AG04449 (cell line): ENCODE data around the gene RNF141.
A peak's percentile ranks its signal among the peaks of the same experiment; 100 is the strongest.

Experiments used
- CTCF ChIA-PET: fragments of 350-600 bp; formaldehyde crosslinking; extraction: SDS; loops from one replicate; lab custom pipeline; 2021; ENCODE audit warnings: antibody characterized with exemption; lab: Yijun Ruan, JAX
- POLR2A ChIA-PET: fragments of 400-600, 350-600 bp; formaldehyde crosslinking; extraction: SDS; loops from one replicate; lab custom pipeline; 2020; ENCODE audit warnings: antibody characterized with exemption, inconsistent platforms; lab: Yijun Ruan, JAX
- DNase-seq: peaks from one replicate; pipeline ENCODE4 v3.0.0-alpha.2; 2010; ENCODE audit warnings: low read depth, low spot score
- H3K4me3 ChIP-seq: 2 replicates; pipeline ENCODE4 v1.5.1; 2011; ENCODE audit warnings: low read depth, mild to moderate bottlenecking, control low read depth, low read length
- CTCF ChIP-seq: IDR thresholded peaks from one replicate; pipeline ENCODE4 v1.5.1; 2011; ENCODE audit warnings: mild to moderate bottlenecking, moderate library complexity, low read length, control low read depth, inconsistent platforms; ENCODE audit not compliant: insufficient read depth; ENCODE audit errors: missing control alignments

The RNF141 gene

DNA sequence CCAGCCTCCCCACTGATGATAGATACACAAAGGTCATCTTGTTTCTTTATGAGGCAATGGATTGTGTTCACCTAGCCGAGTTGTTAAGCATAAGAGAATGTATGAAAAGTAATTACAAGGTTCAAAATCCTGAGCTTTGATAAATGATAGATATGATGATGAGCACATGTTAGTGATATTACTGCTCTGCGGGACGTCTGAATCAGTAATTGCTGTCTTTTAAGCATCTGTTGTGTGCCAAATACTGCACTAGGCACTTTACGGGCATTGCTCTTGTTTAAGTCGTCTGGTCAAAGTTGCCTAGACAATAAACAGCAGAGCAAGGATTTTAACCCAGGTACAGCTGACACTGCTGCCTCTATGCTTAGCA, 559 bp upstream of the RNF141 start:
- no peak for DNase-seq
- H3K4me3 ChIP-seq = peak overlapping the region; percentile 55
- no peak for TF ChIP-seq CTCF
- ChIA-PET CTCF (interaction anchor here (0.6 to 5.3 kb wide), 38 partner anchors 9 to 217 kb away, joined by 3 to 57 read pairs (median 6); no protein-coding TSS in a partner anchor), POLR2A (interaction anchor here (0.9 kb wide), 1 partner anchor 237 kb away, joined by 3 read pairs; the partner anchor contains the start of gene ADM)

DNA sequence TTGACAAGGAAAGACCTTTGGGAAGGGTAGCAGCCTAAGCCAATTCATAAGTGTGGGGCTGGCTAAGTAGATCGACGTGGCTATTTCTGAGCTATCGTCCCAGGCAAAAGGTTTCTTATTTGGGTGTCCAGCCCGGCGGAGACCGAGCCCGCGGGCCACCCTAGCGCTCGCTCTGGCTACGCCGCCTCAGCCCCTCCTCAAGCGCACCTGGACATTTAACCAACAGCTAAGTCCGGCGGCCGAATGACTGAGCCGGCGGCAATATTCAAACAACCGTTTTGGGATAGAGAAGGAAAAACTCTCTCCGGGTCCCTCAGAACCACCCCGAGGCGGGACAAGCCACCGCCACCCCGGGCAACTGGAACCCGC, 457 bp downstream of the RNF141 start:
- DNase-seq = no peak
- TF ChIP-seq CTCF = no peak
- peak overlapping the region; percentile 79 for H3K4me3 ChIP-seq
- ChIA-PET CTCF (interaction anchor here (0.6 to 5.3 kb wide), 56 partner anchors 8 to 212 kb away, joined by 3 to 57 read pairs (median 5); partner anchors contain the start of gene IRAG1), POLR2A (interaction anchor here (0.9 to 1.4 kb wide), 4 partner anchors 9 to 236 kb away, joined by 3 to 5 read pairs (median 3); partner anchors contain the start of gene ADM)

GRCh38 chr11:10539339-10539738, 1.6 kb downstream of the RNF141 start:
- no peak for DNase-seq
- no peak for TF ChIP-seq CTCF
- POLR2A ChIA-PET = no interaction called here
- no peak overlapping the region for H3K4me3 ChIP-seq
- CTCF ChIA-PET = interaction anchor here (1.2 to 5.3 kb wide), 9 partner anchors 7 to 139 kb away, joined by 3 to 57 read pairs (median 15); no protein-coding TSS in a partner anchor

DNA sequence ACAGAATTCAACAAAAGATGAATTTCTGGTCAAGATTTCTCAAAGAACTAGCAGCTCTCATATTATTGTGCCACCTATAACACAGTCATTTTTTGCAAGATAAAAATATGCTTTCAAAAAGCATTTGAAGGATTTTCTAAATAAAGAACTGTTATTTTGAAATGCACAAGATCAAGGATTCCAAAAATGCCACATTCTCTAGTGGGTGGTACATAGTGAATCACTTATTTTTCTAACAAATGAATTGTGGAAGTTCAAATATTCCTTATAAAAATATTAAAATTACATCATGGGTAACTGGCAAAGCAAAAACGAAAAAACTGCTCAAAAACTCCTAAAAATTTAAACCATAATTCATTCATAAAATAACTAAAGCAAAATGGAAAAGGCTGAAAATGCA, 2.1 kb downstream of the RNF141 start:
- POLR2A ChIA-PET = no interaction called here
- CTCF ChIA-PET = interaction anchor here (1.0 kb wide), 1 partner anchor 133 kb away, joined by 3 read pairs; no protein-coding TSS in a partner anchor
- no peak overlapping the region for H3K4me3 ChIP-seq
- DNase-seq = no peak
- no peak for TF ChIP-seq CTCF

DNA sequence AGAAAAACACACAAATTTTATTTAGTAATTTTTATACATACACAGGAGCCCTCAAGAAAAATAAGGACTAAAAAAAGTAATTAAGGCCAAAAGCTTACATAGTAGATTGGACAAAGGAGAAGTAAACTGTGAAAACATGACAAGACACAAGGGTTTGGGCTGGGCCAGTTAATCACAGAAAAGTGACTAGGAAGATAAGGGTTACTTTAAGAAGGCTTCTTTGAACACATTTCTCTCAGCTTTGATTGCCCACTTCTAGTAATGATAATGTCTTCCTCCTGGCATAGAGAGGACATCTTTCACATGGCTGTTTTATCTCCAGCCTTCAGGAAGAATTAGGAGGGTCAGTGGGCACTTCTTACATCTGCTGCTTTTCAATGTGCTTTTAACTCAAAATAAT, 3.4 kb downstream of the RNF141 start:
- CTCF ChIA-PET = no interaction called here
- TF ChIP-seq CTCF = no peak
- H3K4me3 ChIP-seq = no peak overlapping the region
- no peak for DNase-seq
- POLR2A ChIA-PET = no interaction called here

DNA sequence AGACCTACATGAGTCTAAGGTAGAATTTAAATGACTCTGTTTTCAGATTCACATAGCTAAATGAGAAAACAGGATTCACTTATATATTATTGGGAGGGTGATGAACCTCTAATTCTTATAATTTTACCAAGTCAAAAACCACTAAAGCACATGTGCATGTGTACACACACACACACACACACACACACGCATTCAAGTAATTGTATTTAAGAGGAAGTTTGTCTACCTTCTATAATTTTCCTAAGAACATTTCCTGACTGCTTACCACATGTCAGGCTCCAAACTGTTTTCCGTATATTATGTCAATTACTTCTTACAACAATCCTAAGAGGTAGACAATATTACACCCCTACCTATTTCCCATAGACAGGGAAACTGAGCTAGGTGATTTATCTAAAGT, 6.7 kb downstream of the RNF141 start:
- CTCF ChIA-PET = interaction anchor here (1.2 to 5.4 kb wide), 5 partner anchors 8 to 201 kb away, joined by 3 to 57 read pairs (median 5); partner anchors contain the start of gene RNF141
- POLR2A ChIA-PET = no interaction called here
- no peak for DNase-seq
- no peak for TF ChIP-seq CTCF
- H3K4me3 ChIP-seq = no peak overlapping the region
